GM12892 (cell line): ENCODE measurements around the gene SLC7A1.

Experiments
- POLR2A ChIP-seq: IDR thresholded peaks from 2 replicates; pipeline ENCODE4 v1.6.1; 2011; ENCODE audit warnings: low read depth, low read length, control low read depth
- POLR2AphosphoS5 ChIP-seq: IDR thresholded peaks from 2 replicates; pipeline ENCODE4 v1.6.1; 2011; ENCODE audit warnings: low read depth, low read length, control low read depth
- TAF1 ChIP-seq: IDR thresholded peaks from 2 replicates; pipeline ENCODE4 v1.6.1; 2011; ENCODE audit warnings: low read depth, mild to moderate bottlenecking, control low read depth, low read length, borderline replicate concordance

DNA sequence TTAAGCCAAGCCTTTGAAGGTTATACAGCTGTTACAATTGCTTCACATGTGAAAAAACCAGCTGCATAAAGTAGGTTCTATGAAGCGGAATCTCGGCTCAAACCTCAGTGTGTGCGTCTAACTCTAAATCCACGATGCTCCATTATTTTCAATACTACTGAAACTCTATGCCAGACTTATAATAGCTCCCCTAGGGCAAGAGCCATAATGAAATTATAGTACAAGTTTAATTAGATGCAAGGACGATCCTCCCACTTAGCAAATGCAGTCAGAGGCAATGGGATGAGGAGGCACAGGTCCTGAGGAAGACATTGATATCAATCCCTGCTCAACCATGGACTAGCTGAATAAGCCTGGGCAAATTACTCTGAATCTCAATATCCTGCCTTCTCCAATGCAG, 31.1 kb downstream of the SLC7A1 start:
- TF ChIP-seq POLR2AphosphoS5 (no peak), TAF1 (no peak), POLR2A (no peak)
